GM18909 (cell line): Measurements from ENCODE around the gene IGF1R.

ENCODE experiments used
- ATAC-seq: cut with Tn5 transposase; IDR thresholded peaks from one replicate; pipeline ENCODE4 v1.9.1; 2021; ENCODE audit warnings: mild to moderate bottlenecking; ENCODE audit not compliant: unreplicated experiment, poor library complexity

Gene IGF1R

GRCh38 chr15:98896002-98896721, 247.8 kb downstream of the IGF1R start:
- no peak for ATAC-seq

GRCh38 chr15:98896802-98897732, 248.7 kb downstream of the IGF1R start:
- ATAC-seq = no peak

- no peak for ATAC-seq
These were observed 249.8 kb downstream of the IGF1R start for GRCh38 chr15:98898122-98898521.

DNA sequence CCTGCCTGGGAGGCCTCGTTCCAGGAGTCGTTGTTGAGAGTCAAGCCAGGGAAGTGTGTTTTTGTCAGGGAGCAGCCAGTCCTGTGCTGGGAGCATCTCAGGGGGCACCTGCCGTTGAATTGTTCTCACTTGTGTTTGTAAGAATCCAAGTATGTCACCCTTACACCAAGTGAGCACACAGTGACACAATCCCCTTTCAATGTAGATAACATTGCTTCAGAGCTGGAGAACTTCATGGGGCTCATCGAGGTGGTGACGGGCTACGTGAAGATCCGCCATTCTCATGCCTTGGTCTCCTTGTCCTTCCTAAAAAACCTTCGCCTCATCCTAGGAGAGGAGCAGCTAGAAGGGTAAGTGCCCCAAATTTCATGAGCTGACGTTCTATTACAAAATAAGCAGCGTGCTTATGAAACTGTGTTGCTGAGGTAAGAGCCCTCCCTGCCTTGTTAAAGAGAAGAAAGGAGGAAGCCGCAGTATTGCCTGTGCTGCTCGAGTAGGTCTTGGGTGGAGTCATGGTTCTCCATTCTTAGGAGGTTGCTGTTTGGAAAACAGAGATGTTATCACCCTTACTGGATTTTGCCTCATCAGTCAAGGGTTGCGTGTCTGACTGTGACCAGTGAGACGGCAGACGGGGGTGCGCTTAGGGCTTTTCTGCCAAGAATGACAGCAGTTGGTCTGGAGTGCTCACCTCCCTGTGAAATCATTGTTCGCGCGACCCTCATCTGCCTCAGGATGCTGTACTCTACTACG, 251.1 kb downstream of the IGF1R start:
- ATAC-seq = no peak

DNA sequence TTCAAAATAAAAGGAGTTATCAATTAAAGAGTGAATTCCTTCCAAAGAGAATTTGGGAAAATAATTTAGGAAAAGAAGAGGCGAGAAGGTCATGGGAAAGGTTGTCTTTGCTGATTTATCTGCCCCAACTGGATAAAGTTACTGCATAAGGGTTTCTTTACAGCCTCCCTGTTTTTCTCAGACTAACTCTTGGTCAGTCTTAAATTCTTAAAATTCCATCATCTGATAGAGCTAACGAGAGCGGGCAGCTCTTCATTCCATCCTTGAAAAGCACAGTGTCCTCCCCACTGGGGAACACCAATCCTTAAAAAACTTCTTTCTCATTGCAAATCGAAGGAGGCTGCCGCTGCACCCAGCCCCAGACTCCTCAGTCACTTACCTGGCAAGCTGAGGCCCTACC, 252.0 kb downstream of the IGF1R start:
- ATAC-seq = no peak

DNA sequence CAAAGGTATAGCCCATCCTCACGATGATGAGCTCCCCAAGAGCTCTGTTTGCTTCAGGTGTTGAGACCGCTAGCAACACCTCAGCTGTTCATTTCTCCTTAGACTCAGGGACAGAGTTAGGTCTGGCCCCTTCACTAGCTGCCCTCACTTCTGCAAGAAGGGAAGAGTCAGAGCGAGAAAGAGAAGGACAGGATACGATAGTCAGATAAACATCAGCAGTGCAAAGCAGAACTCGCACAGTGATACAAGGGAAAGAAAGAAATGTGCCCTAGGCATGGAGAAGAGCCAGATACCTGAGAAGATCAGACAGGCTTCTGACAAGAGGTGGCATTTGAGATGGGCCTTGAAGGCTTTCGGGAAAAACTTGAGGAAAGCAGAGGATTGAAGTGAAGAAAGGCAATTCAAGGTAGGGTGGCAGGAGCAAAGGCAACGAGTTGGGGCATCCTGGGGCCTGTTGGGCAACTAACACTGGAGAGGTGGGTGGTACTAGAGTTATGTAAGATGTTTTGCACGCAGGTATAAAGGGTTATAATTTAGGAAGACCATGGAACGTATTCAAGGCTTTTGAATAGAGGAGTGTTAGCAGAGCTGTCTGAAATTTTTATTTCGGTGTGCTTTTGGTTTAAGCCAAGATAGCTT, 253.2 kb downstream of the IGF1R start:
- no peak for ATAC-seq

DNA sequence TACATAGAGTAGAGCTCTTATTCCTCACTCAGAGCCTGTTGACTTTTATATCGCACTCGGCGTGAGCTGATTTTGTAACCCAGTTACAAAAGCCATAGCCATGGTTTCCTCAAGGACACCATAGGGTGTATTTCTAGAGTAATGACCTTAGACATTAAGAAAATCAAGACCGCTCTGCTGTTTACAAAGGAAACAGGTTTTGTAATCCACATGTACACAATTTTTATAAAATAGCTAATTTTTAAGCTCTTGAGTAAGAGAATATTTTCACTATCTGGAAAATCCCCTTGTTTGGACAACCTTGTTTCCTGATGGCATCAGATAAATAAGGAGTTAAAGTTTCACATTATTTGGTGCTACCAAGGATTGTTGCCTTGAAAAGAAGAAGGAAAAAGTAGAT, 254.6 kb downstream of the IGF1R start:
- no peak for ATAC-seq

DNA sequence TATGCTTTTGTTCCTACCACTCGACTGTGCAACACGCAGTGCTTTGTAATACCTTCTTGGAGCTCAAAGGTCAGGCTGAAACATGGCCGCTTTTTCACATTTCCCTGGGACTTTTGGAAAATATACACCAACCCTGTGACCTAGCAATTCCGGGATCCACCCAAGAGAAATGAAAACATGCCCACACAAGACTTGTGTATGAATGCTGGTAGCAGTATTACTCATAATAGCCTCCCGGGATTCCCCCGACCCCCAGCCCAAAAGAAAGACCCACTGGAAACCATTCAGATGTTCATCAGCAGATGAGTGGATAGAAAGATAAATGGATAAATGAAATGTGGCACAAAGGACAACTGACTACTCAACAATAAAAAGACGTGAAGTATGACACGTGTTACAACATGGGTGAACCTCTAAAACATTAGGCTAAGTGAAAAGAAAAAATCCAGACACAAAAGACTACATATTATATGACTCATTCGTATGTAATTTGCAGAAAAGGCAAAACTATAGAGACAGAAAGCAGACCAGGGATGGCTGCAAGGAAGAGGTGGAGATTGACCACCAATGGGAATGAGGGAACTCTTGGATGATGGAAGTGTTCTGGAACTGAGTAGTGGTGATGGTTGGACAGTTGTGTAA, 255.2 kb downstream of the IGF1R start:
- ATAC-seq = no peak

DNA sequence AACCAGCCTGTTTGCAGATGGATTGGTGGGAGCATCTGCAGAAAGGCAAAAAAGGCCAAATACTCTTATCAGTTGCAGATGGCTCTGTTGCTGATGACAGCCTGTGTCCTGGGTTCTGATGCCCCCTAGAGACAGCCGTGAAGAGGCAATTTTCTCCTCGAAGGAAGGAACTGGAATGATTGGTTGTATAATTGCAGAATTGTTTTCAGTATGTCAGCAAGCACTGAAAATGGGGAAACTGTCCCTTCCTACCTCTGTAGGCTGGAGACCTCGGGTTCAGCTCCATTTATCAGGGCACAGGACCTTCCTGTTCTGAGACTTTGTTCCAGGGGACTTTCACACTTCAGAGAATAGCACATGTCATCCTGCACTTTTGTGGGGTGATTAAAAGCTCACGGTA, 256.2 kb downstream of the IGF1R start:
- ATAC-seq = peak; percentile 43

- no peak for ATAC-seq
These were observed 257.8 kb downstream of the IGF1R start for GRCh38 chr15:98905963-98906711.

GRCh38 chr15:98906712-98907083, 258.4 kb downstream of the IGF1R start:
- no peak for ATAC-seq

- no peak for ATAC-seq
These were observed 259.7 kb downstream of the IGF1R start for GRCh38 chr15:98907927-98908471.

DNA sequence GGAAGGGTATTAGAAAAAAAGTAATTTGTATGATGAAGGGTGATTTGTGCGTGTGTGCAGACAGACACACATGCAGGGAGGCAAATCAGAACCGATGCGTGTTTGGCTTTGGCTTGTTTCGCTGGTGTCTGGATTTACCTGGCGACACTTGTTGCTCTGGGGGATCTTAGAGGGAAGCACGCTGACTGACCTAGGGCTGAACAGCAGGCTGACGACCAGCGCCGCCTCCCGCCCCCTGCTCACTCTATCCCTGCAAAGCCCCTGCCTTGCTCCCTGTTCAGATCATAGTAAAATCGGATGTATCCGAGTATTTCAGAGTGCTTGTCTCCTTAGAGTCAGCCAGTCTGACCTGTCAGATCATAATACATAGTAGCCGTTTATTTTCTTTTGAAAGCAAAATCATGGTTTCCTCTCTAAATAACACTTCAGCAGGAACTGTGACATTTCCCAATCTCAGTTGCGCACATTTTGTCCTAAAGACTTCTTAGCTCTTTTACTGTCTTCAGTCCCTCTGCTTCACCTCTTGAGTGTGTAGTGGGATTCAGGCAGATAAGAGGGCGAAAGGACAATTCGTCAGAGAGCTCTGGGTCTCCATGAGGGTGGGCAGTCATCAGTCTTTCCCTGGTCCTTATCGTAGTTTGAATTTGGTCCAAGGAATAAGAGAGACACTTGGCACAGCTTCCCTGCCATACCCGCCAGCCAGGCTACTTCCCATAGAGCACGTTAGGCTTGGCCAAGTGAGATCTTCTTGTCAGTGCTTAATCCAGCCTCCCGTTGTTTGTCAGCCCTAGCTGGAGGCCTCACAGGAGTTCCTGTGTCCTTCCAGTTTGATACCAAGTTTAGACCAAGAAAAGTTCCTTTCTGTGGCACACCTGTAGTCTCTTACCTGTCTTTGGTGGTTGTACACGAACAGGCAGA, 261.9 kb downstream of the IGF1R start:
- no peak for ATAC-seq

GRCh38 chr15:98914626-98915025, 266.3 kb downstream of the IGF1R start:
- no peak for ATAC-seq

GRCh38 chr15:98916826-98917225, 268.5 kb downstream of the IGF1R start:
- ATAC-seq = no peak

- ATAC-seq = no peak
These were observed 269.1 kb downstream of the IGF1R start for GRCh38 chr15:98917417-98917816.

DNA sequence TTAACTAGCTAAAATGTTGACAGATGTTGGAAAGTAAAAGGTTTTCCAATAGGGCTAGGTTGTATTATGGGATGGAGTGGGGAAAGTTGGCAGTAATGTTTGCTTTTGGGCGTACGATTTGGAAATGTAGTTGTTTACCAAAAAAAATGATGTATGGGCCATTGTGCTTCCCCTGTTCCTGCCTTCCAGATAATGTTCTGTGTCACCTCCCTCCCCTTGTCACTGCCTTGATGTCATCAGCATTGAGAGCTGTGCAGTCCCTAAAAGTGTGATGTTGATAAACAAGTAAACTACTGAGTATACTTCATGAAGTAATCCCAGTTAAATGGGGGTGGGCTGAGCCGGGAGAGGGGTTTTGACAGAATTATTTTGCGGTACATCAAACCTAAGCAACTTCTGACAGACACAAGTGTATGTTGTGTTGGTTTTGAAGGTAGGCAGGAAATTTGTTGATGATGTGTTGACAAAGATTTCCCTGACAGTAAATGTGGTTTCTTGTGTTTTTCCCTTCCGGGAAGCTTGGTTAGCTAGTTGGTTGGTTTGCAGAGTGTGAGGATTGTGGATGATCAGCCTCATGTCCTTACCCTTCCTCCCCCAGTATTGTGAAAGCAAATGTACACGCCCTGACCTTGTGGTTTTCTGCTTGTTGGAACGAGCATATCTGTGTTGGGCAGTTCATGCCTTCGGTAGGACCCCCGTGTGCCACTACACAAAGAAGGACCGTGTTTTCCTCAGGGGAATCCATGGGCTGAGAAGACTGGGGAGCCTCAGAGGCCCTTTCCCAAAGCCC, 271.9 kb downstream of the IGF1R start:
- no peak for ATAC-seq
